Right lobe of liver (tissue), 4 donors: ENCODE data around the gene P2RY11.

Experiments used
- POLR2A ChIP-seq: fragments of 450-650 bp; IDR thresholded peaks from one replicate; pipeline ENCODE4 v1.6.1; 2017; ENCODE audit warnings: antibody characterized with exemption, mild to moderate bottlenecking
- TF ChIP-seq, protein P1 (sequence below), 4 donors: fragments of 200-600 bp in 3 of 4; fragments of 450-650 bp in 1 of 4; IDR thresholded peaks; one replicate each; pipeline versions ENCODE4 v1.5.1 to v1.8.0; 2016 to 2022; ENCODE audit warnings: antibody characterized with exemption in 4 of 4, mild to moderate bottlenecking in 2 of 4
- donor health status: DM: no; HTN: no; CAD: no.
- donor health status: DM: no; HTN: no; CAD: no.
- donor health status: DM: no; HTN: yes; CAD: no.

DNA sequence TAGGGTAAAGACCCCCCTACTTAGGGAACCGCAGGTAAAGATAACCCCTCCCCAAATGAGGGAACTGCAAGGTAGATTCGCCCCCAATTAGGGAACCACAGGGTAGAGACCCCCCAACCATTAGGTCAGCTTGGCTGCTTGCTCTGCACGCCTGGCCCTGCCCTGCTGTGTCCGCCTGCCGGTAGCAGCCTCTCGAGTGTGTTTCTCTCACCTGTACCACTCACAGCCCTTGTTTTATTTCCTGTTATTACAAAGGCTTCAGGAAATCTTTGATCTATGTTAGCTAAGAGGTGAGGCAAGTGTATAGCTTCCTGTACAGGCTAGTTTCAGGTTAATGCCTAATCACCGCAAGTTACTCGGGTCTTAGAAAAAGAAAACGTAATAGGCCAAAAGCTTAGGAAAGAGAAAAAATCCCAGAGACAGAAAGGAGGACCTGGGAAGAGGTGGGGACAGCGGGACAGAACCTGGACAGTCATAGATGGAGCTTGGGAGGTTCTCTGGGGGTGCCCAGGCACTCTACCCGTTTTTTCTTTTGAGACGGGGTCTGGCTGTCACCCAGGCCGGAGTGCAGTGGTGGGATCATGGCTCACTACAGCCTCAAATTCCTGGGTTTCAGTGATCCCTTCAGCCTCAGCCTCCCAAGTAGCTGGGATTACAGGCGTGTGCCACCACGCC lies 31.3 kb downstream of the P2RY11 start:
- TF ChIP-seq, protein P1, sequence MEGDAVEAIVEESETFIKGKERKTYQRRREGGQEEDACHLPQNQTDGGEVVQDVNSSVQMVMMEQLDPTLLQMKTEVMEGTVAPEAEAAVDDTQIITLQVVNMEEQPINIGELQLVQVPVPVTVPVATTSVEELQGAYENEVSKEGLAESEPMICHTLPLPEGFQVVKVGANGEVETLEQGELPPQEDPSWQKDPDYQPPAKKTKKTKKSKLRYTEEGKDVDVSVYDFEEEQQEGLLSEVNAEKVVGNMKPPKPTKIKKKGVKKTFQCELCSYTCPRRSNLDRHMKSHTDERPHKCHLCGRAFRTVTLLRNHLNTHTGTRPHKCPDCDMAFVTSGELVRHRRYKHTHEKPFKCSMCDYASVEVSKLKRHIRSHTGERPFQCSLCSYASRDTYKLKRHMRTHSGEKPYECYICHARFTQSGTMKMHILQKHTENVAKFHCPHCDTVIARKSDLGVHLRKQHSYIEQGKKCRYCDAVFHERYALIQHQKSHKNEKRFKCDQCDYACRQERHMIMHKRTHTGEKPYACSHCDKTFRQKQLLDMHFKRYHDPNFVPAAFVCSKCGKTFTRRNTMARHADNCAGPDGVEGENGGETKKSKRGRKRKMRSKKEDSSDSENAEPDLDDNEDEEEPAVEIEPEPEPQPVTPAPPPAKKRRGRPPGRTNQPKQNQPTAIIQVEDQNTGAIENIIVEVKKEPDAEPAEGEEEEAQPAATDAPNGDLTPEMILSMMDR (IDR thresholded peaks at IDR 0.05): no peak
- no peak for TF ChIP-seq POLR2A
